ENCODE data around the gene NOTCH2.

The NOTCH2 gene

DNA sequence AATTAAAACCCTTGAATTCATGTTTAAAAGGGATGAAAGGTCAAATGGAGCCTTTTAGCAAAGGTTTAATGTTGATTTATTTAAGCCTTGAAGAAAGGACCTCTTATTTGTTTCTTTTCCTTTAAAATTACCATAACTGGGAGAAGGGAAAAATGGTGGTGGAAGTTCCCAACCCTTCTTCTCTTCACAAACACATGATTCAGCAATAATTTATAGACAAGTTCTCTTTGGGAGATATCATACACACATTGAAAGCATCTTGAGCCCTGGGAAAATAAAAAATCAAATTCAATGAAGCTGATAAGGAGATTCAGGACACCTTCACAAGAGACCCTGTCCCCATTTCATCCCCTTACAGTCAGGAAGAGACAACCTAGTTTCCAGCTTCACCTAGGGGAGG lies 182.0 kb downstream of the NOTCH2 start:
- Histone ChIP-seq H3K14ac (ENCODE audit: low read length) (no peak overlapping the region), H2BK12ac (ENCODE audit: low read length) (no peak overlapping the region), H3K4me2 (ENCODE audit: low read length) (no peak overlapping the region), H3K18ac (ENCODE audit: low read length) (no peak overlapping the region), H2AK5ac (ENCODE audit: low read length) (no peak overlapping the region), H3K79me2 (ENCODE audit: control insufficient read depth, insufficient read depth, low read length, poor library complexity) (no peaks in the 10 kb centered on the region), H3K27me3 (ENCODE audit: insufficient read depth, low read length) (no peaks in the 10 kb centered on the region), H3K9me3 (ENCODE audit: insufficient read depth, low read depth, low read length) (no peaks in the 10 kb centered on the region), H3K4me3 (ENCODE audit: low read depth, low read length) (no peak overlapping the region), H3K4ac (ENCODE audit: low read depth, low read length) (no peak overlapping the region), H3K23ac (ENCODE audit: low read length) (no peak overlapping the region), H2AFZ (ENCODE audit: insufficient read depth, low read length, poor library complexity) (no peak overlapping the region), H4K91ac (ENCODE audit: low read depth, low read length) (no peak overlapping the region), H3K4me1 (ENCODE audit: control insufficient read depth in 1 of 2, insufficient read depth in 2 of 2, low read length in 2 of 2) (no peaks in the 10 kb centered on the region), H3K36me3 (ENCODE audit: control insufficient read depth in 1 of 2, insufficient read depth in 2 of 2, low read length in 2 of 2) (no peaks in the 10 kb centered on the region), H3K9ac (ENCODE audit: low read length) (no peak overlapping the region), H2BK5ac (ENCODE audit: low read depth, low read length, poor library complexity) (no peak overlapping the region), H4K12ac (ENCODE audit: low read depth, low read length) (no peak overlapping the region), H3K27ac (ENCODE audit: low read depth, low read length) (no peak overlapping the region), H2BK120ac (ENCODE audit: insufficient read depth, low read length, poor library complexity) (no peak overlapping the region), H3K79me1 (ENCODE audit: low read length) (no peaks in the 10 kb centered on the region), H4K8ac (ENCODE audit: low read depth, low read length) (no peak overlapping the region)
- no peak for DNase-seq

DNA sequence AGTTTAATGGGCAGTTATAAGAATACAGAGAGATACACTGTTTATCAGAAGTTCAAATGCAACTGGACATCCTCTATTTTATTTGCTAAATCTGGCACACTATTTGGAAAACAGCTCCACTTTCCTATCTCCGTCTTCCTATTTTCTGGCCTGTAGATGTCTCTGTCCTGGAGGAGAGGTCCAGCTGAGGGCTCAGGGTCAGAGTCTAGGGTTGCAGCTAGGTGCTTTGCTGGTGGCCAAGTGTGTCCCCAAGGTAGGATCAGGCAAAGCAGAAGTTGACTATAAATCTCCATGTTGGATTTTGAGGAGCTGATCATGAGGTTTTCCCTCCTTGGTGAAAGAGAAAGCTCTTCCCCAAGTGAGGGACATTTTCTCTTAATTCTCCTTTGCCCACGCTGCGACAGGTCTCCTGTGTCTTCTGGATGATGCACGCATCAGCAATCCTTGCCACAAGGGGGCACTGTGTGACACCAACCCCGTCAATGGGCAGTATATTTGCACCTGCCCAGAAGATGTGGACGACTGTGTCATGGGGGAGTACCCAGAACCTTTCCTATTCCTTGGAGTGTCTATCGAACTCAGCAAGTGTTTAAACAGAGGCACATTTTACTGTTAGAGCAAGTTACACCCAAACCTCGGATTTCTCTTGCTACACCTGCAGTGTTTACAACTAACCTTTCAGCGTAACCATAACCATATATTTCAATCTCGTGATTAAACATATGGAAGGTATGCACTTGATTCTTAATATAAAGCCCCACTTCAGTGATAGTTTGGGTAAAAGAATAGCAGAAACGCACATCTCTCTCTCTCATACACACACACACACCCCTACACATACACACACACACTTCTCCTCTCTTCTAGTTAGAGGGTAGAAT lies 183.3 kb downstream of the NOTCH2 start:
- Histone ChIP-seq H4K8ac (ENCODE audit: low read depth, low read length) (no peak overlapping the region), H3K14ac (ENCODE audit: low read length) (no peak overlapping the region), H2AFZ (ENCODE audit: insufficient read depth, low read length, poor library complexity) (no peak overlapping the region), H3K4me3 (ENCODE audit: low read depth, low read length) (no peak overlapping the region), H3K4me1 (ENCODE audit: control insufficient read depth in 1 of 2, insufficient read depth in 2 of 2, low read length in 2 of 2) (no peaks in the 10 kb centered on the region), H2BK5ac (ENCODE audit: low read depth, low read length, poor library complexity) (no peak overlapping the region), H2BK120ac (ENCODE audit: insufficient read depth, low read length, poor library complexity) (no peak overlapping the region), H4K91ac (ENCODE audit: low read depth, low read length) (no peak overlapping the region), H3K23ac (ENCODE audit: low read length) (no peak overlapping the region), H3K36me3 (ENCODE audit: control insufficient read depth in 1 of 2, insufficient read depth in 2 of 2, low read length in 2 of 2) (no peaks in the 10 kb centered on the region), H3K18ac (ENCODE audit: low read length) (no peak overlapping the region), H3K9me3 (ENCODE audit: insufficient read depth, low read depth, low read length) (no peaks in the 10 kb centered on the region), H2AK5ac (ENCODE audit: low read length) (no peak overlapping the region), H3K79me2 (ENCODE audit: control insufficient read depth, insufficient read depth, low read length, poor library complexity) (no peaks in the 10 kb centered on the region), H3K9ac (ENCODE audit: low read length) (no peak overlapping the region), H2BK12ac (ENCODE audit: low read length) (no peak overlapping the region), H3K27me3 (ENCODE audit: insufficient read depth, low read length) (no peaks in the 10 kb centered on the region), H4K12ac (ENCODE audit: low read depth, low read length) (no peak overlapping the region), H3K79me1 (ENCODE audit: low read length) (no peaks in the 10 kb centered on the region), H3K27ac (ENCODE audit: low read depth, low read length) (no peak overlapping the region), H3K4ac (ENCODE audit: low read depth, low read length) (no peak overlapping the region), H3K4me2 (ENCODE audit: low read length) (no peak overlapping the region)
- WGBS (ENCODE audit: extremely low coverage, insufficient coverage, insufficient read length), result no CpG with 5 or more reads among the region's 11 CpGs
- DNase-seq, result peak; percentile 59 to 81

DNA sequence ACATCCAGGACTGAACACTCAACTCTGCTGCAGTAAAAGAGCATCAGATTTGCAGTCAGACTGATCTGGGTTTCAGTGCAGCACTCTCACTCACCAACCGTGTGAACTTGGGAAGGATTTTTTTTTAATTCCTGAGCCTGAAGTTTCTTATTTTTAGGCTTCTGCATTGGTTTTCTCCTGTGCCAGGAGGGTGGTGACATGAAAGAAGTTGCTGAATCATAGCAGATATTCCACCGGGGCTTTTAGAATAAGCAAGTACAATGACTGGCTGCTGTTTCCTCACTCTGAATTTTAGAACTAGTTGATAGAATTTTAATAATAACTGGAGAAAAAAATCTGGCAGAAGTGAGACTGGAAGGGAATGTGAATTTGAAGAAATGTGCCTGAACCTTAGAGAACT lies 184.8 kb downstream of the NOTCH2 start:
- no peak overlapping the region for H3K14ac ChIP-seq (ENCODE audit: low read length)
- H2BK12ac ChIP-seq (ENCODE audit: low read length), result no peak overlapping the region
- no peak overlapping the region for H4K8ac ChIP-seq (ENCODE audit: low read depth, low read length)
- H3K79me2 ChIP-seq (ENCODE audit: control insufficient read depth, insufficient read depth, low read length, poor library complexity), result no peaks in the 10 kb centered on the region
- no peak overlapping the region for H3K23ac ChIP-seq (ENCODE audit: low read length)
- no peak for DNase-seq
- H2BK5ac ChIP-seq (ENCODE audit: low read depth, low read length, poor library complexity), result no peak overlapping the region
- H3K79me1 ChIP-seq (ENCODE audit: low read length), result no peaks in the 10 kb centered on the region
- H4K12ac ChIP-seq (ENCODE audit: low read depth, low read length), result no peak overlapping the region
- H3K4me3 ChIP-seq (ENCODE audit: low read depth, low read length), result no peak overlapping the region
- no peak overlapping the region for H3K27ac ChIP-seq (ENCODE audit: low read depth, low read length)
- H3K4me1 ChIP-seq (ENCODE audit: control insufficient read depth in 1 of 2, insufficient read depth in 2 of 2, low read length in 2 of 2), result no peaks in the 10 kb centered on the region
- no peak overlapping the region for H4K91ac ChIP-seq (ENCODE audit: low read depth, low read length)
- H2AK5ac ChIP-seq (ENCODE audit: low read length), result no peak overlapping the region
- no peak overlapping the region for H3K9ac ChIP-seq (ENCODE audit: low read length)
- WGBS (ENCODE audit: extremely low coverage, insufficient coverage, insufficient read length), result no CpG with 5 or more reads among the region's 2 CpGs
- H3K18ac ChIP-seq (ENCODE audit: low read length), result no peak overlapping the region
- no peaks in the 10 kb centered on the region for H3K36me3 ChIP-seq (ENCODE audit: control insufficient read depth in 1 of 2, insufficient read depth in 2 of 2, low read length in 2 of 2)
- no peaks in the 10 kb centered on the region for H3K27me3 ChIP-seq (ENCODE audit: insufficient read depth, low read length)
- no peak overlapping the region for H2BK120ac ChIP-seq (ENCODE audit: insufficient read depth, low read length, poor library complexity)
- no peak overlapping the region for H2AFZ ChIP-seq (ENCODE audit: insufficient read depth, low read length, poor library complexity)
- H3K9me3 ChIP-seq (ENCODE audit: insufficient read depth, low read depth, low read length), result no peaks in the 10 kb centered on the region
- no peak overlapping the region for H3K4me2 ChIP-seq (ENCODE audit: low read length)
- no peak overlapping the region for H3K4ac ChIP-seq (ENCODE audit: low read depth, low read length)

GRCh38 chr1:119883826-119884225 lies 185.6 kb downstream of the NOTCH2 start:
- Histone ChIP-seq H3K79me1 (ENCODE audit: low read length) (no peaks in the 10 kb centered on the region), H3K14ac (ENCODE audit: low read length) (no peak overlapping the region), H3K27me3 (ENCODE audit: insufficient read depth, low read length) (no peaks in the 10 kb centered on the region), H2BK5ac (ENCODE audit: low read depth, low read length, poor library complexity) (no peak overlapping the region), H3K27ac (ENCODE audit: low read depth, low read length) (no peak overlapping the region), H4K12ac (ENCODE audit: low read depth, low read length) (no peak overlapping the region), H4K8ac (ENCODE audit: low read depth, low read length) (no peak overlapping the region), H4K91ac (ENCODE audit: low read depth, low read length) (no peak overlapping the region), H2AK5ac (ENCODE audit: low read length) (no peak overlapping the region), H3K9me3 (ENCODE audit: insufficient read depth, low read depth, low read length) (no peaks in the 10 kb centered on the region), H2AFZ (ENCODE audit: insufficient read depth, low read length, poor library complexity) (no peak overlapping the region), H2BK12ac (ENCODE audit: low read length) (no peak overlapping the region), H3K4ac (ENCODE audit: low read depth, low read length) (no peak overlapping the region), H3K23ac (ENCODE audit: low read length) (no peak overlapping the region), H3K36me3 (ENCODE audit: control insufficient read depth in 1 of 2, insufficient read depth in 2 of 2, low read length in 2 of 2) (no peaks in the 10 kb centered on the region), H3K4me2 (ENCODE audit: low read length) (no peak overlapping the region), H3K4me1 (ENCODE audit: control insufficient read depth in 1 of 2, insufficient read depth in 2 of 2, low read length in 2 of 2) (no peaks in the 10 kb centered on the region), H3K9ac (ENCODE audit: low read length) (no peak overlapping the region), H3K79me2 (ENCODE audit: control insufficient read depth, insufficient read depth, low read length, poor library complexity) (no peaks in the 10 kb centered on the region), H2BK120ac (ENCODE audit: insufficient read depth, low read length, poor library complexity) (no peak overlapping the region), H3K18ac (ENCODE audit: low read length) (no peak overlapping the region), H3K4me3 (ENCODE audit: low read depth, low read length) (no peak overlapping the region)
- WGBS (ENCODE audit: extremely low coverage, insufficient coverage, insufficient read length), result no CpG with 5 or more reads among the region's 3 CpGs
- no peak for DNase-seq

All from trophoblast cell (in vitro differentiated cells and primary cell).